GM19455 (cell line): ENCODE results near the gene KIFAP3.
"Not testable (repeated sequence)": the region's sequence is repeated elsewhere in the genome, so short reads cannot be mapped to it uniquely, and the experiment has no call there.

Source experiments
- ATAC-seq: cut with Tn5 transposase; IDR thresholded peaks from one replicate; pipeline ENCODE4 v1.9.1; 2021; ENCODE audit not compliant: unreplicated experiment

KIFAP3 gene

GRCh38 chr1:169892176-169892926 is 182.1 kb downstream of the KIFAP3 start:
- ATAC-seq, result no peak

- no peak for ATAC-seq
These were observed 183.0 kb downstream of the KIFAP3 start for GRCh38 chr1:169891539-169891885.

- ATAC-seq, result no peak
These were observed 183.5 kb downstream of the KIFAP3 start for GRCh38 chr1:169890761-169891538.

GRCh38 chr1:169889871-169890270 is 184.6 kb downstream of the KIFAP3 start:
- ATAC-seq, result no peak

GRCh38 chr1:169886931-169887330 is 187.6 kb downstream of the KIFAP3 start:
- ATAC-seq, result no peak

- ATAC-seq, result no peak
These were observed 188.1 kb downstream of the KIFAP3 start for GRCh38 chr1:169886422-169886821.

- no peak for ATAC-seq
These were observed 189.3 kb downstream of the KIFAP3 start for GRCh38 chr1:169885207-169885606.

GRCh38 chr1:169884634-169885033 is 189.9 kb downstream of the KIFAP3 start:
- no peak for ATAC-seq

- ATAC-seq, result no peak
These were observed 192.4 kb downstream of the KIFAP3 start for GRCh38 chr1:169882039-169882511.

- no peak for ATAC-seq
These were observed 195.3 kb downstream of the KIFAP3 start for GRCh38 chr1:169879034-169879840.

GRCh38 chr1:169878498-169878897 is 196.0 kb downstream of the KIFAP3 start:
- ATAC-seq, result no peak

- no peak for ATAC-seq
These were observed 196.5 kb downstream of the KIFAP3 start for GRCh38 chr1:169877800-169878491.

- ATAC-seq, result no peak
These were observed 200.3 kb downstream of the KIFAP3 start for GRCh38 chr1:169874229-169874628.

- ATAC-seq, result no peak
These were observed 200.8 kb downstream of the KIFAP3 start for GRCh38 chr1:169873582-169874199.

- no peak for ATAC-seq
These were observed 201.6 kb downstream of the KIFAP3 start for GRCh38 chr1:169872906-169873305.

- not testable (repeated sequence) for ATAC-seq
These were observed 202.5 kb downstream of the KIFAP3 start for GRCh38 chr1:169871988-169872387.
